Activated naive CD8-positive, alpha-beta T cell (primary cell): Measurements from ENCODE around the gene ARL8B.
"Not testable (repeated sequence)": the region's sequence is repeated elsewhere in the genome, so short reads cannot be mapped to it uniquely, and the experiment has no call there.

ENCODE experiments used
- H3K27ac Mint-ChIP-seq: one replicate; pipeline ENCODE4 v1.8.0; 2021; ENCODE audit warnings: mixed read lengths
- H3K27me3 Mint-ChIP-seq: one replicate; pipeline ENCODE4 v1.8.0; 2021; ENCODE audit warnings: mixed read lengths
- H3K36me3 Mint-ChIP-seq: one replicate; pipeline ENCODE4 v1.8.0; 2021; ENCODE audit warnings: mixed read lengths
- H3K4me1 Mint-ChIP-seq: one replicate; pipeline ENCODE4 v1.8.0; 2021; ENCODE audit warnings: low read depth, mixed read lengths
- H3K4me3 Mint-ChIP-seq: one replicate; pipeline ENCODE4 v1.8.0; 2021; ENCODE audit warnings: mild to moderate bottlenecking, mixed read lengths
- H3K9me3 Mint-ChIP-seq: one replicate; pipeline ENCODE4 v1.8.0; 2021; ENCODE audit warnings: low read depth, mixed read lengths

The ARL8B gene

GRCh38 chr3:5122030-5122740 is at the start of gene ARL8B:
ARL8B (plus strand) TSS chr3:5122292; CDS start chr3:5122466, 174 bp downstream.
- H3K27ac Mint-ChIP-seq = peak within 1 kb of the TSS; percentile 87
- H3K27me3 Mint-ChIP-seq = no peaks in the 10 kb centered on the region
- no peaks in the 10 kb centered on the region for H3K9me3 Mint-ChIP-seq
- H3K36me3 Mint-ChIP-seq = no peaks in the 10 kb centered on the region
- H3K4me3 Mint-ChIP-seq = peak within 1 kb of the TSS; percentile 96
- H3K4me1 Mint-ChIP-seq = peaks cover 45% of the 10 kb centered on the region

DNA sequence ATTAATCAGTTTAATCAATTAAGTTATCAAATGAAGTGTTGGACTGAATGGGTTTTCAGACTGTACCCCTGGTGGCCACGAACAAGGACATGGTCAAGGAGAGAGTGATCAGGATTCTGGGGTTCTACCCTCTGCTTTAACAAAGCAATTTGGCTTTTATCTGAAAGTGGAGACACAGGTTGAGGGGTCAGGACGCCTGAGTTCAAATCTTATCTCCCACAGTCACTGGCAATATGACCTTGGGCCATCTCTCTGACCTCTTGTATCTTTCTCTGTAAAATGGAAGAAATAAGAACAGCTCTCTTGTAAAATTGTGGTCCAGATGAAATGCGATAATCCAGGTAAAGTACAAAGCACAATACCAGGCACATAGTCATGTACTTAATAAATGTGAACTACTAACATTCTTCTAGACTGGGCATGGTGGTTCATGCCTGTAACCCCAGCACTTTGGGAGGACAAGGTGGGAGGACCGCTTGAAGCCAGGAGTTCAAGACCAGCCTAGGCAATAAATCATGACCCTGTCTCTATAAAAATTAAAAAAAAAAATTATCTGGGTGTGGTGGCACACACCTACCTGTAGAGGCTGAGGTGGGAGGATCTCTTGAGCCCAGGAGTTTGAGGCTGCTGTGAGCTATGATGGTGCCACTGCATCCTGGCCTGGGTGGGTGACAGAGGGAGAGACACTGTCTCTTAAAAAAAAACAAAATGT is 48.6 kb upstream of the ARL8B start:
- Mint-ChIP-seq H3K4me1 (no peaks in the 10 kb centered on the region), H3K27ac (no peak overlapping the region), H3K9me3 (no peaks in the 10 kb centered on the region), H3K27me3 (peaks cover 1% of the 10 kb centered on the region), H3K36me3 (no peaks in the 10 kb centered on the region), H3K4me3 (no peak overlapping the region)

GRCh38 chr3:5078151-5078550 is 43.9 kb upstream of the ARL8B start:
- no peaks in the 10 kb centered on the region for H3K9me3 Mint-ChIP-seq
- H3K36me3 Mint-ChIP-seq = peaks cover 2% of the 10 kb centered on the region
- no peak overlapping the region for H3K27ac Mint-ChIP-seq
- H3K27me3 Mint-ChIP-seq = peaks cover 1% of the 10 kb centered on the region
- H3K4me3 Mint-ChIP-seq = no peak overlapping the region
- no peaks in the 10 kb centered on the region for H3K4me1 Mint-ChIP-seq

- H3K36me3 Mint-ChIP-seq = peaks cover 2% of the 10 kb centered on the region
- no peak overlapping the region for H3K4me3 Mint-ChIP-seq
- no peaks in the 10 kb centered on the region for H3K4me1 Mint-ChIP-seq
- no peaks in the 10 kb centered on the region for H3K9me3 Mint-ChIP-seq
- H3K27me3 Mint-ChIP-seq = peaks cover 1% of the 10 kb centered on the region
- no peak overlapping the region for H3K27ac Mint-ChIP-seq
Observed at GRCh38 chr3:5079761-5080160, 42.3 kb upstream of the ARL8B start.

GRCh38 chr3:5080779-5081550 is 41.1 kb upstream of the ARL8B start:
- H3K36me3 Mint-ChIP-seq = peaks cover 2% of the 10 kb centered on the region
- no peak overlapping the region for H3K4me3 Mint-ChIP-seq
- H3K27me3 Mint-ChIP-seq = peaks cover 1% of the 10 kb centered on the region
- H3K4me1 Mint-ChIP-seq = no peaks in the 10 kb centered on the region
- H3K27ac Mint-ChIP-seq = no peak overlapping the region
- H3K9me3 Mint-ChIP-seq = no peaks in the 10 kb centered on the region

DNA sequence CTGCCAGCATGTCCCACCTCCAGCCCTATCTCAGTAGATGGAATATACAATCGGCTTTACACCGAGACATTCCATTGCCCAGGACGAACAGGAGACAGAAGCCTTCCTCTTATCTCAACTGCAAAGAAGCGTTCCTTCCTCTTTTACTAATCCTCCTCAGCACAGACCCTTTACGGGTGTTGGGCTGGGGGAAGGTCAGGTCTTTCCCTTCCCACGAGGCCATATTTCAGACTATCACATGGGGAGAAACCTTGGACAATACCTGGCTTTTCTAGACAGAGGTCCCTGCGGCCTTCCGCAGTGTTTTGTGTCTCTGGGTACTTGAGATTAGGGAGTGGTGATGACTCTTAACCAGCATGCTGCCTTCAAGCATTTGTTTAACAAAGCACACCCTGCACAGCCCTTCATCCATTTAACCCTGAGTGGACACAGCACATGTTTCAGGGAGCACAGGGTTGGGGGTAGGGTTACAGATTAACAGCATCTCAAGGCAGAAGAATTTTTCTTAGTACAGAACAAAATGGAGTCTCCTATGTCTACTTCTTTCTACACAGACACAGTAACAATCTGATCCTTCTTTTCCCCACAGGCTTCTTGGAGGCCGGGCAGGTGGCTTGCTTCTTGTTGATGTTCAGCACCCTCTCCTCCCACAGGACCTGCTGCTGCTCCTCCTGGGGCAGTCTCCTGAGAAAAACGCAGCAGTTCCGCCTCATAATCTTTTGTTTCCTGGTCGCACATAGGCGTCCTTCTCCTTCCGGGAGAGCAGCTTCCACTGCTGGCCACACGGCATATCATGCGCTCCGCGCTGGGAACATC is 39.9 kb upstream of the ARL8B start:
- H3K36me3 Mint-ChIP-seq = not testable (repeated sequence)

DNA sequence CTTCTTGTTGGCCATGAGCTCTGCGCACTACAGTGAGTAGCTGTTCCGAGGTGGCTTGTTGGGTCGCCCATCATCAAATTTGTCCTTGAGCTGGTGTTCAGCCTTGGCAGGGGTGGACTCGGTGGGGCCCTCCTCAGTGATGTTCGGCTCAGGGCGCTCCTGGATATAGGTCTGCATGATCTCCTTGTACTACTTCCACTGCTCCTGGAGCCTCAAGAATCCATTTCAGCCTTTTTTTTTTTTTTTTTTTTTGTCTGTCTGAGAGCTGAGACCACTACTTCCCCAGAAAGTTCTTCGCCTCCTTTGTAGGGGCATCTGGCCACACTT is 39.3 kb upstream of the ARL8B start:
- Mint-ChIP-seq H3K27ac (no peak overlapping the region), H3K27me3 (peaks cover 1% of the 10 kb centered on the region), H3K4me3 (no peak overlapping the region), H3K9me3 (no peaks in the 10 kb centered on the region), H3K4me1 (no peaks in the 10 kb centered on the region), H3K36me3 (peaks cover 2% of the 10 kb centered on the region)

More for the DNA sequence above, 39.9 kb upstream of the ARL8B start:
- H3K27me3 Mint-ChIP-seq, H3K4me3 Mint-ChIP-seq, H3K9me3 Mint-ChIP-seq, H3K27ac Mint-ChIP-seq, H3K4me1 Mint-ChIP-seq: not testable (repeated sequence)

DNA sequence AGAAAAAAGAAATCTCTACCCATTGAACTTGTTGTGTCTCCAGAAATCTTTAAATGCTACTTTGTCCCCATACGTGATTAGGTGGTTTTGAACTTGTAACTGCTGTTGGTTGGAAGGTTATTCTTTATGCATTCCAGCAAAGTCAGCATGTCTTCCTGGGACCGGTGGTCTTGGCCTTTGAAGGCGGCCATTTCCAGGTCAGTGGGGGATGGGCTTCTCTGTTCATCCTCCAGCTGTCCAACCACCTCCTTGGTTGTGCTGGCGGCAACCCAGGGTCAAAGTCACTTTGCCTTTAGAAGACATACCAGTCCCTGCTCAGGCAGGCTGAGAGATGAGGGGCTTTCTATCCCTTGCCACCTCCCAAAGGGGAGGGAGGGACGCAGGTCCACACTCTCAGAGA is 37.9 kb upstream of the ARL8B start:
- no peak overlapping the region for H3K4me3 Mint-ChIP-seq
- H3K27ac Mint-ChIP-seq = no peak overlapping the region
- no peaks in the 10 kb centered on the region for H3K4me1 Mint-ChIP-seq
- H3K36me3 Mint-ChIP-seq = peaks cover 2% of the 10 kb centered on the region
- no peaks in the 10 kb centered on the region for H3K9me3 Mint-ChIP-seq
- H3K27me3 Mint-ChIP-seq = peaks cover 1% of the 10 kb centered on the region

GRCh38 chr3:5086708-5087107 is 35.4 kb upstream of the ARL8B start:
- no peaks in the 10 kb centered on the region for H3K4me1 Mint-ChIP-seq
- H3K9me3 Mint-ChIP-seq = no peaks in the 10 kb centered on the region
- H3K27me3 Mint-ChIP-seq = peaks cover 1% of the 10 kb centered on the region
- no peak overlapping the region for H3K4me3 Mint-ChIP-seq
- H3K27ac Mint-ChIP-seq = no peak overlapping the region
- peaks cover 1% of the 10 kb centered on the region for H3K36me3 Mint-ChIP-seq

- H3K27me3 Mint-ChIP-seq = peaks cover 1% of the 10 kb centered on the region
- H3K27ac Mint-ChIP-seq = no peak overlapping the region
- no peak overlapping the region for H3K4me3 Mint-ChIP-seq
- no peaks in the 10 kb centered on the region for H3K9me3 Mint-ChIP-seq
- H3K4me1 Mint-ChIP-seq = no peaks in the 10 kb centered on the region
- no peaks in the 10 kb centered on the region for H3K36me3 Mint-ChIP-seq
Observed at GRCh38 chr3:5087209-5087608, 34.9 kb upstream of the ARL8B start.

- Mint-ChIP-seq H3K27ac (no peak overlapping the region), H3K27me3 (peaks cover 6% of the 10 kb centered on the region), H3K4me1 (peaks cover 2% of the 10 kb centered on the region), H3K36me3 (no peaks in the 10 kb centered on the region), H3K4me3 (no peak overlapping the region), H3K9me3 (no peaks in the 10 kb centered on the region)
Observed at GRCh38 chr3:5090197-5090596, 31.9 kb upstream of the ARL8B start.

GRCh38 chr3:5092018-5092417 is 30.1 kb upstream of the ARL8B start:
- H3K27ac Mint-ChIP-seq = no peak overlapping the region
- H3K9me3 Mint-ChIP-seq = no peaks in the 10 kb centered on the region
- peaks cover 11% of the 10 kb centered on the region for H3K27me3 Mint-ChIP-seq
- H3K36me3 Mint-ChIP-seq = no peaks in the 10 kb centered on the region
- H3K4me3 Mint-ChIP-seq = no peak overlapping the region
- peaks cover 6% of the 10 kb centered on the region for H3K4me1 Mint-ChIP-seq

DNA sequence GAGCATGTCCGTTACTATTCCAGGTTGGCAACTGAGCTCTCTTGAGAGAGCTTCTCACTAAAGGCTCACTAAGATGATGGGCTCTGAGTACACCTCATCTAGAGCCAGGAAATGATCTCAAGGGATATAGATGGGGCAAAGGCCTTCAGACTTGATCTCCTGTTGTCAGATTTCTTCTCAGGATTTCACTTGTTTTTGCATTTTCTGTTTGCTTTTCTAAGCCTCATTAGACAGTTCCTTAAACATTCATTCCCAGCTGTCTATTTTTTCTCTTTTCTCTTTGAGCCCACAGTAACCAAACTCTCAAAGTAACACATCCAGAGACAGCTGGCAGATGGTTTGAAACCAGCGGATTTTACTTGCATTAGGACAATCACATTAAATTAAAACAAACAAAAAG is 28.4 kb upstream of the ARL8B start:
- Mint-ChIP-seq H3K4me3 (no peak overlapping the region), H3K36me3 (no peaks in the 10 kb centered on the region), H3K27ac (no peak overlapping the region), H3K27me3 (peaks cover 15% of the 10 kb centered on the region), H3K9me3 (no peaks in the 10 kb centered on the region), H3K4me1 (peaks cover 6% of the 10 kb centered on the region)

DNA sequence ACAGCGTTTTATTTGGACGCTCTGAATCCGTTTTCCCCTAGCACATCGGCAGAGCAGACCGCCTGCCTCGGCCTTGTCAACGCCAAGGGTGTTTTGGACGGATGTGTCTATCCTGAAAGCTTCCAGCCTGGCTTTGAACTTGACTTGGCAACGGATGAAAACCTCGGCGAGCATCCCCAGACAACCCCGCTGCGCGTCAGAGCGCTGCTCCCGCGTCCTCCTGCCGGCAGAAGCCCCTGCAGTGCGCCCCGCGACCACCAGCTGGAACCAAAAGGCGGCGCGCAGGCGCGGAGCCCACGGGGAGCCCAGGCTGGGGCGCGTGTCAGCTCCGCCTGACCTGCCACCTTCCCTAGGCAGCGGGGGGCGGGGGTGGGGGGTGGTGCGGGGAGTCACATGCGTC is 26.2 kb upstream of the ARL8B start:
- peak overlapping the region; percentile 30 for H3K4me3 Mint-ChIP-seq
- H3K27ac Mint-ChIP-seq = no peak overlapping the region
- peaks cover 17% of the 10 kb centered on the region for H3K27me3 Mint-ChIP-seq
- peaks cover 6% of the 10 kb centered on the region for H3K4me1 Mint-ChIP-seq
- H3K9me3 Mint-ChIP-seq = no peaks in the 10 kb centered on the region
- H3K36me3 Mint-ChIP-seq = no peaks in the 10 kb centered on the region
